ENCODE results near the gene ZNF331. TPM values are rescaled to one million over a fixed set of nuclear protein-coding genes. Genes with fewer than 3 reads are reported as not detected.

The ZNF331 gene
- total and polyA plus RNA-seq, 2 of the 4 experiments (the other 2 are of a cell fraction), result 6.6 to 11.1 TPM

DNA sequence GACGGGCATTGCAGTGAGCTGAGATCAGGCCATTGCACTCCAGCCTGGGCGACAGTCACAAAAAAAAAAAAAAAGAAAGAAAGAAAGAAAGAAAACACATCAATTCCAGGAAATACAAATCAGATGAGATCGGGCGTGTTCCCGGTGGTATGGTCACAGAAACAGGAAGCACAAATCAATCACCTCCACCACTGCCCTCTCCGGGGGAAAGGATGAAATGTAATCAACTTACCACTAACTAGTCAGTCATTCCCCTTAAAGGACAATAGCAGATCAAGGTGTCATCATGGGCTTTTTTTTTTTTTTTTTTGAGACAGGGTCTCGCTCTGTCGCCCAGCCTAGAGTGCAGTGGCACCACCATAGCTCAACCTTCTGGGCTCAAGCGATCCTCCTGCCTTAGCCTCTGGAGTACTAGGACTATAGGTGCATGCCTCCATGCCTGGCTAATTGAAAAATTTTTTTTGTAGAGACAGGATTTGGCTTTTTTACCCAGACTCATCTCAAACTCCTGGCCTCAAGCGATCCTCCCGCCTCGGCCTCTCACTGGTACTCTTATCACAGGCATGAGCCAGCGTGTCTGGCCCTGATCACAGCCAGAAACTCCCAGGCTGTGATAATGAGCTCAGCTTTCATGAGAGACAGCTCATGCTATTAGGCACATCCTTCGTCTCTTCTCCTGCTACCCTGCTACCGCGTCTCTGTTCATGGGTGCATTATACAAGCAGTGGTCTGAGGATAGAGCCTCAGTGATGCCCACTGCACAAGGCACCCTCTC lies 87.0 kb downstream of the ZNF331 start:
- no peak overlapping the region for H3K56ac ChIP-seq (ENCODE audit: extremely low read depth, insufficient read depth, low read length)
- no peaks in the 10 kb centered on the region for H3K4me1 ChIP-seq (ENCODE audit: control insufficient read depth, insufficient read depth, low read length)
- H3K9ac ChIP-seq (ENCODE audit: low read depth, low read length), result no peak overlapping the region
- in situ Hi-C loops (cut with MboI; ENCODE audit: low sequenced_read_pairs), result no loop called here
- dilution Hi-C loops (cut with HindIII; ENCODE audit: low sequenced_read_pairs, unreplicated experiment), result no loop called here
- no TSS peak for BruUV-seq (replicated peaks)
- H2BK5ac ChIP-seq (ENCODE audit: low read depth, low read length, poor library complexity, severe bottlenecking), result no peak overlapping the region
- peaks cover 14% of the 10 kb centered on the region for H3K9me3 ChIP-seq (ENCODE audit: control insufficient read depth, insufficient read depth, low read length)
- H3K4me3 ChIP-seq (ENCODE audit: insufficient read depth, low read depth, low read length), result no peak overlapping the region
- ATAC-seq (ENCODE audit: low read depth) (no peak), DNase-seq (no peak)
- H4K8ac ChIP-seq (ENCODE audit: low read depth in 2 of 2, low read length in 2 of 2), result no peak overlapping the region
- no peak overlapping the region for H3K4ac ChIP-seq (ENCODE audit: low read depth, low read length)
- no peaks in the 10 kb centered on the region for H3K9me1 ChIP-seq (ENCODE audit: insufficient read depth, low read length)
- no peak overlapping the region for H2BK15ac ChIP-seq (ENCODE audit: low read depth, low read length)
- POLR2A ChIA-PET (ENCODE audit: unreplicated experiment), result no interaction called here
- H3K27me3 ChIP-seq (ENCODE audit: control insufficient read depth, insufficient read depth, low read length), result no peaks in the 10 kb centered on the region
- H2BK120ac ChIP-seq (ENCODE audit: low read depth, low read length), result no peak overlapping the region
- H4K91ac ChIP-seq (ENCODE audit: insufficient read depth, low read depth, low read length), result no peak overlapping the region
- H3K18ac ChIP-seq (ENCODE audit: low read depth, low read length), result no peak overlapping the region
- no peaks in the 10 kb centered on the region for H4K20me1 ChIP-seq (ENCODE audit: insufficient read depth, low read length)
- no peaks in the 10 kb centered on the region for H3K36me3 ChIP-seq (ENCODE audit: control insufficient read depth, insufficient read depth, low read length)
- no peak overlapping the region for H3K27ac ChIP-seq (ENCODE audit: insufficient read depth, low read length)
- intact Hi-C loops (cut with micrococcal nuclease), result no loop called here
- H3K4me2 ChIP-seq (ENCODE audit: low read depth, low read length), result no peak overlapping the region
- no peak overlapping the region for H2AK5ac ChIP-seq (ENCODE audit: low read depth, low read length)
- TF ChIP-seq FOS (IDR thresholded peaks at IDR 0.05; ENCODE audit: low read depth, low read length) (no peak), MAZ (IDR thresholded peaks at IDR 0.05; ENCODE audit: borderline replicate concordance, low read depth, low read length) (no peak), RCOR1 (IDR thresholded peaks at IDR 0.05; ENCODE audit: insufficient replicate concordance, low read length) (no peak), NFE2L2 (IDR thresholded peaks at IDR 0.05; ENCODE audit: low read depth, low read length) (no peak), BHLHE40 (IDR thresholded peaks at IDR 0.05; ENCODE audit: low read depth, low read length) (no peak), RAD21 (IDR thresholded peaks at IDR 0.05; ENCODE audit: low read length) (no peak), RFX5 (IDR thresholded peaks at IDR 0.05; ENCODE audit: low read depth, low read length) (no peak)
- TF ChIP-seq, protein P1, sequence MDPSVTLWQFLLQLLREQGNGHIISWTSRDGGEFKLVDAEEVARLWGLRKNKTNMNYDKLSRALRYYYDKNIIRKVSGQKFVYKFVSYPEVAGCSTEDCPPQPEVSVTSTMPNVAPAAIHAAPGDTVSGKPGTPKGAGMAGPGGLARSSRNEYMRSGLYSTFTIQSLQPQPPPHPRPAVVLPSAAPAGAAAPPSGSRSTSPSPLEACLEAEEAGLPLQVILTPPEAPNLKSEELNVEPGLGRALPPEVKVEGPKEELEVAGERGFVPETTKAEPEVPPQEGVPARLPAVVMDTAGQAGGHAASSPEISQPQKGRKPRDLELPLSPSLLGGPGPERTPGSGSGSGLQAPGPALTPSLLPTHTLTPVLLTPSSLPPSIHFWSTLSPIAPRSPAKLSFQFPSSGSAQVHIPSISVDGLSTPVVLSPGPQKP (IDR thresholded peaks at IDR 0.05; ENCODE audit: borderline replicate concordance, low read depth, low read length), result no peak
- TF ChIP-seq, protein P2, sequence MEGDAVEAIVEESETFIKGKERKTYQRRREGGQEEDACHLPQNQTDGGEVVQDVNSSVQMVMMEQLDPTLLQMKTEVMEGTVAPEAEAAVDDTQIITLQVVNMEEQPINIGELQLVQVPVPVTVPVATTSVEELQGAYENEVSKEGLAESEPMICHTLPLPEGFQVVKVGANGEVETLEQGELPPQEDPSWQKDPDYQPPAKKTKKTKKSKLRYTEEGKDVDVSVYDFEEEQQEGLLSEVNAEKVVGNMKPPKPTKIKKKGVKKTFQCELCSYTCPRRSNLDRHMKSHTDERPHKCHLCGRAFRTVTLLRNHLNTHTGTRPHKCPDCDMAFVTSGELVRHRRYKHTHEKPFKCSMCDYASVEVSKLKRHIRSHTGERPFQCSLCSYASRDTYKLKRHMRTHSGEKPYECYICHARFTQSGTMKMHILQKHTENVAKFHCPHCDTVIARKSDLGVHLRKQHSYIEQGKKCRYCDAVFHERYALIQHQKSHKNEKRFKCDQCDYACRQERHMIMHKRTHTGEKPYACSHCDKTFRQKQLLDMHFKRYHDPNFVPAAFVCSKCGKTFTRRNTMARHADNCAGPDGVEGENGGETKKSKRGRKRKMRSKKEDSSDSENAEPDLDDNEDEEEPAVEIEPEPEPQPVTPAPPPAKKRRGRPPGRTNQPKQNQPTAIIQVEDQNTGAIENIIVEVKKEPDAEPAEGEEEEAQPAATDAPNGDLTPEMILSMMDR (conservative IDR thresholded peaks at IDR 0.05; ENCODE audit: low read depth, low read length), result no peak
- TF ChIP-seq, protein P3, sequence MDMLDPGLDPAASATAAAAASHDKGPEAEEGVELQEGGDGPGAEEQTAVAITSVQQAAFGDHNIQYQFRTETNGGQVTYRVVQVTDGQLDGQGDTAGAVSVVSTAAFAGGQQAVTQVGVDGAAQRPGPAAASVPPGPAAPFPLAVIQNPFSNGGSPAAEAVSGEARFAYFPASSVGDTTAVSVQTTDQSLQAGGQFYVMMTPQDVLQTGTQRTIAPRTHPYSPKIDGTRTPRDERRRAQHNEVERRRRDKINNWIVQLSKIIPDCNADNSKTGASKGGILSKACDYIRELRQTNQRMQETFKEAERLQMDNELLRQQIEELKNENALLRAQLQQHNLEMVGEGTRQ (IDR thresholded peaks at IDR 0.05; ENCODE audit: low read depth, low read length), result no peak
- WGBS, 2 experiments (ENCODE audit: extremely low coverage in 2 of 2, insufficient read length in 1 of 2), result no CpG with 5 or more reads among the region's 16 CpGs
- H2AFZ ChIP-seq (replicated peaks; ENCODE audit: low read length, poor library complexity), result no peak overlapping the region
- H3K14ac ChIP-seq (replicated peaks; ENCODE audit: low read depth, low read length), result no peak overlapping the region
- H3K79me1 ChIP-seq (ENCODE audit: low read depth in 1 of 2, low read length in 2 of 2), result no peaks in the 10 kb centered on the region
- no peak overlapping the region for H2AK9ac ChIP-seq (replicated peaks; ENCODE audit: low read depth, low read length, poor library complexity)
- H2BK20ac ChIP-seq (ENCODE audit: low read depth, low read length), result no peak overlapping the region
- no peak overlapping the region for H3K23ac ChIP-seq (ENCODE audit: low read depth, low read length)
- CTCF ChIA-PET, result no interaction called here
- H4K5ac ChIP-seq (ENCODE audit: low read depth, low read length), result no peak overlapping the region

Measured in IMR-90 (cell line).